HepG2 (cell line): Measurements from ENCODE around the gene MAGEA9B. TPM values are rescaled to one million over a fixed set of nuclear protein-coding genes. Genes with fewer than 3 reads are reported as not detected.
"Not testable (repeated sequence)": the region's sequence is repeated elsewhere in the genome, so short reads cannot be mapped to it uniquely, and the experiment has no call there.

Experiments
- ATAC-seq: fragments of 200-7000 bp; cut with Tn5 transposase; 3 replicates; pipeline ENCODE4 v1.9.1; 2020; ENCODE audit warnings: mild to moderate bottlenecking, moderate library complexity
- BruUV-seq: library from RNA; stranded (reverse); fragments of 400-500 nt; replicated peaks from 2 replicates; lab custom pipeline; 2021; lab: Mats Ljungman, UMichigan
- CTCF ChIA-PET: fragments of 300-600 bp; formaldehyde crosslinking; extraction: SDS; loops from one replicate; lab custom pipeline; 2021; ENCODE audit warnings: low total read pairs, inconsistent platforms, low intra/inter-chr PET ratio; lab: Yijun Ruan, JAX
- POLR2A ChIA-PET: fragments of 350-600 bp; sonication (Branson Sonifier 250); formaldehyde crosslinking; loops from one replicate; lab custom pipeline; 2020; ENCODE audit warnings: antibody characterized with exemption, inconsistent platforms; lab: Yijun Ruan, JAX
- DNase-seq: peaks from one replicate; pipeline ENCODE4 v3.0.0-alpha.2; 2015; ENCODE audit warnings: low spot score
- FAIRE-seq: peaks from 3 replicates; lab custom pipeline; 2011; peaks lifted over from hg19 to GRCh38; lab: Jason Lieb, UNC
- H2AFZ ChIP-seq: one replicate; pipeline ENCODE4 v1.6.1; 2011; ENCODE audit warnings: low read length, inconsistent platforms
- H3K27ac ChIP-seq: fragments of 300-600 bp; 3 replicates; pipeline ENCODE4 v1.8.0; 2011; ENCODE audit warnings: mixed run types, mild to moderate bottlenecking, mixed read lengths, low read length, inconsistent platforms; ENCODE audit not compliant: insufficient read depth; ENCODE audit errors: extremely low read length
- H3K27me3 ChIP-seq, 2 experiments: fragments of 200-600 bp in 1 of 2; 2 replicates in 1 of 2; 3 replicates in 1 of 2; pipeline versions ENCODE4 v1.6.0 to v1.8.0; 2011; ENCODE audit warnings: low read length in 2 of 2, mild to moderate bottlenecking in 2 of 2, moderate library complexity in 2 of 2, inconsistent platforms in 1 of 2; ENCODE audit not compliant: insufficient read depth in 2 of 2, control insufficient read depth in 1 of 2
- H3K36me3 ChIP-seq, 2 experiments: fragments of 200-600 bp in 1 of 2; replicated peaks in 1 of 2; 2 replicates in 1 of 2; 3 replicates in 1 of 2; pipeline versions ENCODE4 v1.5.1 to v1.8.0; 2011; ENCODE audit warnings: low read length in 2 of 2, inconsistent platforms in 1 of 2; ENCODE audit not compliant: insufficient read depth in 2 of 2, control insufficient read depth in 1 of 2
- H3K4me1 ChIP-seq: 2 replicates; pipeline ENCODE4 v1.5.1; 2012; ENCODE audit warnings: low read length, inconsistent platforms; ENCODE audit not compliant: insufficient read depth
- H3K4me2 ChIP-seq: 2 replicates; pipeline ENCODE4 v1.6.0; 2011; ENCODE audit warnings: low read depth, low read length, inconsistent platforms
- H3K4me3 ChIP-seq, 3 experiments: fragments of 200-600 bp in 1 of 3; sonication (generic), shearing (Covaris generic) in 1 of 3; replicated peaks in 1 of 3; 2 replicates each; pipeline ENCODE4 v1.5.1; 2011 to 2016; ENCODE audit warnings: low read length in 3 of 3, inconsistent platforms in 2 of 3, low read depth in 2 of 3, mild to moderate bottlenecking in 2 of 3, control low read depth in 1 of 3, mixed read lengths in 1 of 3; ENCODE audit not compliant: insufficient read depth in 1 of 3
- H3K79me2 ChIP-seq: one replicate; pipeline ENCODE4 v1.6.1; 2011; ENCODE audit warnings: low read length, inconsistent platforms; ENCODE audit not compliant: insufficient read depth
- H3K9ac ChIP-seq: 2 replicates; pipeline ENCODE4 v1.6.0; 2011; ENCODE audit warnings: mild to moderate bottlenecking, low read depth, low read length, inconsistent platforms; ENCODE audit not compliant: insufficient read depth
- H3K9me3 ChIP-seq: 2 replicates; pipeline ENCODE4 v1.5.1; 2012; ENCODE audit warnings: mild to moderate bottlenecking, low read length
- H4K20me1 ChIP-seq: 2 replicates; pipeline ENCODE4 v1.6.0; 2011; ENCODE audit warnings: inconsistent platforms, mild to moderate bottlenecking, low read length, moderate library complexity; ENCODE audit not compliant: insufficient read depth
- ATF7 ChIP-seq, 2 experiments: fragments of 450-650 bp in 1 of 2; sonication (generic) in 1 of 2; formaldehyde crosslinking in 1 of 2; IDR thresholded peaks; 2 replicates each; pipeline versions ENCODE4 v1.4.0 to v1.6.1; 2016 to 2020; ENCODE audit warnings: antibody characterized with exemption in 1 of 2, mild to moderate bottlenecking in 1 of 2, missing genetic modification reagents in 1 of 2
- GTF3A ChIP-seq: sonication (generic); formaldehyde crosslinking; conservative IDR thresholded peaks from 2 replicates; pipeline ENCODE4 v1.4.0; 2020; ENCODE audit warnings: mild to moderate bottlenecking, missing genetic modification reagents
- HDAC2 ChIP-seq: sonication (generic); formaldehyde crosslinking; IDR thresholded peaks from 2 replicates; pipeline ENCODE4 v1.4.0; 2020; ENCODE audit warnings: missing genetic modification reagents
- MTF1 ChIP-seq: sonication (generic); formaldehyde crosslinking; IDR thresholded peaks from 2 replicates; pipeline ENCODE4 v1.5.0; 2020; ENCODE audit warnings: missing genetic modification reagents
- ZNF232 ChIP-seq: sonication (generic); formaldehyde crosslinking; IDR thresholded peaks from 2 replicates; pipeline ENCODE4 v1.4.0; 2020; ENCODE audit warnings: missing genetic modification reagents, borderline replicate concordance
- ZNF432 ChIP-seq: sonication (generic); formaldehyde crosslinking; IDR thresholded peaks from 2 replicates; pipeline ENCODE4 v1.5.0; 2020; ENCODE audit warnings: missing genetic modification reagents, mild to moderate bottlenecking, borderline replicate concordance
- WGBS: methylation state at CpG from one replicate; pipeline ENCODE4 v1.1.6; 2017; ENCODE audit warnings: low lambda C conversion rate; 5-methylcytosine and 5-hydroxymethylcytosine counted together
- in situ Hi-C: cut with HindIII; loops from 2 replicates; pipeline ENCODE4 v1.10.0; 2017; ENCODE audit warnings: low pct_unique_long_range_greater_than_20kb; ENCODE audit not compliant: extremely low pct_ligation_motif_present
- intact Hi-C: fragments of 100-400 bp; cut with micrococcal nuclease; formaldehyde crosslinking; loops from one replicate; pipeline ENCODE4 v1.10.0; 2022; ENCODE audit not compliant: unreplicated experiment
- polyA plus RNA-seq, 8 experiments: library from polyadenylated mRNA; depleted of rRNA in 3 of 8; stranded (reverse) in 7 of 8; unstranded in 1 of 8; fragments of >200 nt; fragmentation: Illumina TruSeq in 4 of 8; extraction: Trizol in 4 of 8; gene quantifications; 2 replicates each; pipeline versions ENCODE4 v1.2.1 to v1.2.3, GENCODE V29; 2011 to 2016; ENCODE audit warnings: low read depth in 4 of 8, missing spikeins in 1 of 8, mixed read lengths in 1 of 8; ENCODE audit not compliant: insufficient read depth in 1 of 8
- total RNA-seq, 5 experiments: library from RNA; depleted of rRNA; stranded (reverse); fragments of >200 nt; fragmentation: Illumina TruSeq; extraction: Trizol; gene quantifications; 2 replicates each; pipeline ENCODE4 v1.2.3, GENCODE V29; 2016; ENCODE audit warnings: low read depth in 1 of 5
- TF ChIP-seq, protein P1 (sequence below): sonication (generic); formaldehyde crosslinking; IDR thresholded peaks from 2 replicates; pipeline ENCODE4 v1.5.0; 2020; ENCODE audit warnings: missing genetic modification reagents

MAGEA9B gene
- total and polyA plus RNA-seq, 2 of the 13 experiments (the other 11 are each of a cell fraction or from before 2014, with no cell fraction given), result 0.07 to 0.11 TPM

DNA sequence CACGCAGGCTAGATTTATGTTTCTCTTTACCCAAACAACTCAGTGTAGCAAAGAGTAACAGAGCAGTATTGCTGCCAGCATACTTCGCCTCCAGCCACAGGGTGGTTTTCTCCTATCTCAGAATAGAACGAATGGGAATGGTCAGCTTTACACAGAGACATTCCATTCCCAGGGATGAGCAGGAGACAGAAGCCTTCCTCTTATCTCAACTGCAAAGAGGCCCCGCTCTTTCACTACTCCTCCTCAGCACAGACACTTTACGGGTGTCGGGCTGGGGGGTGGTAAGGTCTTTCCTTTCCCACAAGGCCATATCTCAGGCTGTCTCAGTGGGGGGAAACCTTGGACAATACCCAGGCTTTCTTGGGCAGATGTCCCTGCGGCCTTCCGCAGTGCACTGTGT, 39.6 kb upstream of the MAGEA9B start:
- peaks cover 29% of the 10 kb centered on the region for H3K4me1 ChIP-seq
- H3K4me3 ChIP-seq, DNase-seq, ATAC-seq, H3K27ac ChIP-seq, H3K79me2 ChIP-seq, H3K36me3 ChIP-seq, in situ Hi-C loops, FAIRE-seq, BruUV-seq, intact Hi-C loops, H3K27me3 ChIP-seq, H3K9ac ChIP-seq, CTCF ChIA-PET, H3K9me3 ChIP-seq, POLR2A ChIA-PET, H2AFZ ChIP-seq, H4K20me1 ChIP-seq, H3K4me2 ChIP-seq: not testable (repeated sequence)
- WGBS, result 94% methylated on average over 8 of the region's 8 CpGs

DNA sequence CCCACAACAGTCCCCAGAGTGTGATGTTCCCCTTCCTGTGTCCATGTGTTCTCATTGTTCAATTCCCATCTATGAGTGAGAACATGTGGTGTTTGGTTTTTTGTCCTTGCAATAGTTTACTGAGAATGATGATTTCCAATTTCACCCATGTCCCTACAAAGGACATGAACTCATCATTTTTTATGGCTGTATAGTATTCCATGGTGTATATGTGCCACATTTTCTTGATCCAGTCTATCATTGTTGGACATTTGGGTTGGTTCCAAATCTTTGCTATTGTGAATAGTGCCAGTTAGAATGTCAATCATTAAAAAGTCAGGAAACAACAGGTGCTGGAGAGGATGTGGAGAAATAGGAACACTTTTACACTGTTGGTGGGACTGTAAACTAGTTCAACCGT, 32.4 kb upstream of the MAGEA9B start:
- 83% methylated on average over 1 of the region's 1 CpG for WGBS

DNA sequence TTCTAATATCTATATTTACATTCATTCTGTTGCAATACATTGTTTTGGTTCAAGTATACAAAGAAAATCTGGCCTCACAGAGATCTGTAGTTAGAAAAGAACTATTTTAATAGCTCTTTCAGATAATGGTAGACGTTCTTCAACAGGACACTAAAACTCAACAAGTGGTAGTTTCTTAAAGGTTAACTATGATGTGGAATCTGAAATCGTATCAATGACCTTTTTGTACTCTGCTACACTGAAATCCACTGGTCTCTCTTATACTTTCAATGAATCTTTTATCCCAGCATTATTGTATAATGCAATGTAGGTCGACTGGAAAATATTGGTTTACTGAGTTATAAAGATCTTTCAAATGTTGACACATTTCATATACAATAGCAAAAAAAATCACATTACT, 31.6 kb upstream of the MAGEA9B start:
- Histone ChIP-seq H3K4me3 (no peak overlapping the region), H3K27me3 (no peaks in the 10 kb centered on the region), H3K36me3 (no peaks in the 10 kb centered on the region), H3K27ac (no peak overlapping the region), H3K4me2 (no peak overlapping the region), H3K79me2 (no peaks in the 10 kb centered on the region), H3K9me3 (no peaks in the 10 kb centered on the region), H3K9ac (no peak overlapping the region), H2AFZ (no peak overlapping the region), H4K20me1 (no peaks in the 10 kb centered on the region)
- no peak for FAIRE-seq
- in situ Hi-C loops, result no loop called here
- ChIA-PET CTCF (no interaction called here), POLR2A (no interaction called here)
- DNase-seq, result no peak
- BruUV-seq, result no TSS peak
- ATAC-seq, result no peak
- intact Hi-C loops, result no loop called here
- no peak for TF ChIP-seq MTF1 (CRISPR knock-in tag)
- TF ChIP-seq ATF7 (IDR thresholded peaks at IDR 0.05), result no peak
- TF ChIP-seq ATF7 (CRISPR knock-in tag; IDR thresholded peaks at IDR 0.05), result no peak
- TF ChIP-seq, protein P1, sequence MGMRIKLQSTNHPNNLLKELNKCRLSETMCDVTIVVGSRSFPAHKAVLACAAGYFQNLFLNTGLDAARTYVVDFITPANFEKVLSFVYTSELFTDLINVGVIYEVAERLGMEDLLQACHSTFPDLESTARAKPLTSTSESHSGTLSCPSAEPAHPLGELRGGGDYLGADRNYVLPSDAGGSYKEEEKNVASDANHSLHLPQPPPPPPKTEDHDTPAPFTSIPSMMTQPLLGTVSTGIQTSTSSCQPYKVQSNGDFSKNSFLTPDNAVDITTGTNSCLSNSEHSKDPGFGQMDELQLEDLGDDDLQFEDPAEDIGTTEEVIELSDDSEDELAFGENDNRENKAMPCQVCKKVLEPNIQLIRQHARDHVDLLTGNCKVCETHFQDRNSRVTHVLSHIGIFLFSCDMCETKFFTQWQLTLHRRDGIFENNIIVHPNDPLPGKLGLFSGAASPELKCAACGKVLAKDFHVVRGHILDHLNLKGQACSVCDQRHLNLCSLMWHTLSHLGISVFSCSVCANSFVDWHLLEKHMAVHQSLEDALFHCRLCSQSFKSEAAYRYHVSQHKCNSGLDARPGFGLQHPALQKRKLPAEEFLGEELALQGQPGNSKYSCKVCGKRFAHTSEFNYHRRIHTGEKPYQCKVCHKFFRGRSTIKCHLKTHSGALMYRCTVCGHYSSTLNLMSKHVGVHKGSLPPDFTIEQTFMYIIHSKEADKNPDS (CRISPR knock-in tag), result no peak
- TF ChIP-seq GTF3A (CRISPR knock-in tag), result no peak
- no peak for TF ChIP-seq ZNF432
- no peak for TF ChIP-seq HDAC2 (CRISPR knock-in tag)
- no peak for TF ChIP-seq ZNF232
- TF ChIP-seq, all 625 proteins: peak for 0
- 85% methylated on average over 3 of the region's 3 CpGs for WGBS
- H3K4me1 ChIP-seq, result no peaks in the 10 kb centered on the region

More for the DNA sequence above, 32.4 kb upstream of the MAGEA9B start:
- H3K9me3 ChIP-seq, CTCF ChIA-PET, DNase-seq, H2AFZ ChIP-seq, BruUV-seq, H4K20me1 ChIP-seq, FAIRE-seq, ATAC-seq, H3K4me3 ChIP-seq, H3K27me3 ChIP-seq, H3K79me2 ChIP-seq, H3K4me2 ChIP-seq, in situ Hi-C loops, H3K27ac ChIP-seq, H3K4me1 ChIP-seq, intact Hi-C loops, H3K9ac ChIP-seq, H3K36me3 ChIP-seq, POLR2A ChIA-PET: not testable (repeated sequence)
